GM18507 (cell line): ENCODE results near the gene PTPRK.

Experiments used
- DNase-seq: peaks from one replicate; pipeline ENCODE4 v3.0.0; 2011; ENCODE audit warnings: low read depth; ENCODE audit not compliant: insufficient read length; ENCODE audit errors: extremely low spot score
- FAIRE-seq: peaks from 2 replicates; lab custom pipeline; 2011; peaks lifted over from hg19 to GRCh38; lab: Jason Lieb, UNC

Gene PTPRK

DNA sequence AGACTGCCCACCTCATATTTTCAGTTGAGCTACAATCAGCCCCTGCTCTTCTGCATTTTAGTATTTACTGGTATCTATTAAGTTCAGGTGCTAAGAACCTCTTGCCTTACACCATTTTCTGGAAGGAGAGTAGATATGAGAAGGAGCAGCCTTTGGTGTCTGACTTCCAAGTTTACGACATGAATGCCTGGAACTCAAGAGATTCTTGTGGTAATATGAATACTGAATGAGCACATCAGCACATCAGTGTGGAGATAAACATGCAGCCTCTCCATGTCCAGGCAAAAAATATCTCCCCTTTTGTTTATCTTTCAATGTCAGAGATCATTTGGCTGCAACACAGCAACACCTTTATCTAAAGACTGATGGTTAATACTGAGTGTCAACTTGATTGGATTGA is 553.8 kb downstream of the PTPRK start:
- no peak for FAIRE-seq
- DNase-seq: no peak

DNA sequence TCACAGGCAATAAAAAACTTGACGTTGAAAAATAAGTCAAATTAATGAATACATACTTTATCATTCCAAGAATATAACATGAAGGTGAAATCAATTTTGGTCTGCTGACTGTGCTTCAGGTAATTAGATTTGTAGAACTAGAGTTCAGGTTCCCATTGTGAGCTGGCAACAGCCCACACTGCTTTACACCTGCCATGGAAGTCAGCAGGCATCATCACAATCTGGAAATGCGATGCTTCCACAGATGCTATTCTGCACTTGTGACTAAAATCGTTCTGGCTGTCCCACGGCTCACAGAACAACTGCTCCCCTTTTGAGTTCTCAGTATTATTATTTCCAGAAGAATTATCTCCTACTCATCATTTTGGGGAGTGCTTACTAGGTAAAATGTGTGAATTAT is 556.9 kb downstream of the PTPRK start:
- no peak for FAIRE-seq
- no peak for DNase-seq

DNA sequence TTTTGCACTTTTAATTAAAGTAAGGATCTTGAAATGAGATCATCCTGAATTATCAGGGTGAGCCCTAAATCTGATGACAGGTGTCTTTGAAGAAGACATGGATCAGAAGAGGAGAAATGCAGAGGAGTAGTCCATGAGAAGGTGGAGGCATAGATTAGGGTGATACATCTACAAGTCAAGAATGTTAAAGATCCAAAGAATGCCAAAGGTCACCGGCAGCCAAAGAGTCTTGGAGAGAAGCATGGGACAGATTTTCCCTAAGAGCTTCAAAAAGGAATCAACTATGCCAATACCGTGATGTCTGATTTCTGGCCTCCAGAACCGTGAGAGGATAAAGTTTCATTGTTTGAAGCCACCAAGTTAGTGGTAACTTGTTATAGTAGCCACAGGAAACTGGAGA is 560.5 kb downstream of the PTPRK start:
- no peak for DNase-seq
- no peak for FAIRE-seq

- FAIRE-seq: no peak
Measured at GRCh38 chr6:127956956-127957355, 563.4 kb downstream of the PTPRK start.

GRCh38 chr6:127956260-127956888 is 564.0 kb downstream of the PTPRK start:
- DNase-seq: no peak
- no peak for FAIRE-seq

More at GRCh38 chr6:127956956-127957355, 563.4 kb downstream of the PTPRK start:
- no peak for DNase-seq

DNA sequence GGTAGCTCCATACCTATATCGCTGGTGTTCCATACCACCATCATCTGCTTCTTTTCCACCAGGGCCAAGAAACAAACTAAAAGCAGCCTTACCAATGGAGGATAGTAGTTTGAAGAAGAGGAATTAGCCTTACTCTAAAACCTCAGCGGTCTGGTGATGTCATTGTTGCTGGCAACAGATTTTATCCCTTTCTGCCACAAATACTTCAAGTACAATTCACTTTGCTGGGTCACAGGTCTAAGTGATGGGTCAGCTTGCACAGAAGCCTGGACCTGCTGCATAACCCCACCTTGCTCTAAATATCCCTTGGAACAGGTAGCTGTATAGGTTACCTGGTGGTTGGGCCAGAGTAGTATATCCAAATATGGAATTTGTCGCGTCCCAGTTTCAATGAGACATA is 566.3 kb downstream of the PTPRK start:
- no peak for DNase-seq
- FAIRE-seq: no peak

GRCh38 chr6:127952831-127953230 is 567.6 kb downstream of the PTPRK start:
- DNase-seq (no peak), FAIRE-seq (no peak)

GRCh38 chr6:127952176-127952575 is 568.2 kb downstream of the PTPRK start:
- DNase-seq (no peak), FAIRE-seq (no peak)

GRCh38 chr6:127951172-127951917 is 569.1 kb downstream of the PTPRK start:
- DNase-seq (peak; percentile 39), FAIRE-seq (peak; percentile 94)

- FAIRE-seq: no peak
- DNase-seq: no peak
Measured at GRCh38 chr6:127950566-127951145, 569.7 kb downstream of the PTPRK start.

DNA sequence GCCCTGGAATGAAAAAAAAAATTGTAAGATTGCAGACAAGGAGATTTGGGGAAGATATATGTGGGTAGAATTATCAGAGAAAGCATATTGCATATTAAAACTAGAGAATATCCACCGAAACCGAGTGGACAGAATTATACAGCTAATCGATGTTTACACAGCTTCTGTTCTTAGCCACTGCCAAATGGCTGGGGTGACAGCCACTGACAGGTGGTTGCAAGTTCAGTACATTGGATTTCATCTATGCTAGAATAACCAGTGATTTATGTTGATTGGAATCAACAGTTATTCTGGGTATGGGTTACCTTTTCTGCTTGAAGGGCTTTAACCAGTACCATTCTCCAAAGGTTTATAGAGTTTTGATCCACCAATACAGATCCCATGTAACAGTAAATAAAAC is 571.1 kb downstream of the PTPRK start:
- DNase-seq (no peak), FAIRE-seq (no peak)

GRCh38 chr6:127946388-127946787 is 574.0 kb downstream of the PTPRK start:
- FAIRE-seq (no peak), DNase-seq (no peak)

GRCh38 chr6:127945434-127946097 is 574.8 kb downstream of the PTPRK start:
- DNase-seq: no peak
- no peak for FAIRE-seq

DNA sequence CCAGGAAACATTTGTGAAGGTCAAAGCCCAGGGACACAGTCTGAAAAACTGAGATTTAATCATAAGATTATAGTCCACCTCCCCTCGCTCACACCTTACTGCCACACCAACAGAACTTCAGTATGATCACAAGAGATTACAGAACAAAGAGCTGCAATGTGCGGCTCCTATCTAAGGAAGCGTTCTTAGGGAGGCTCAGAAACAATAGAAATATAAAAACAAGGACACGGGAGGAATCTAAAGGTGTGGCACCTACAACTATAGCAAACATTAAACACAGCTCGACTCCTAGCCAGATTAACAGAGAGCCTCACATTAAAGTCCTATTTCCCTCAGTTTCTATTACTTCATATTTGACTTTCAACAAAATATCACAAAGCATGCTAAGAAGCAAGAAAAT is 579.2 kb downstream of the PTPRK start:
- FAIRE-seq: no peak
- no peak for DNase-seq

- DNase-seq (no peak), FAIRE-seq (no peak)
Measured at GRCh38 chr6:127939442-127940066, 580.8 kb downstream of the PTPRK start.

DNA sequence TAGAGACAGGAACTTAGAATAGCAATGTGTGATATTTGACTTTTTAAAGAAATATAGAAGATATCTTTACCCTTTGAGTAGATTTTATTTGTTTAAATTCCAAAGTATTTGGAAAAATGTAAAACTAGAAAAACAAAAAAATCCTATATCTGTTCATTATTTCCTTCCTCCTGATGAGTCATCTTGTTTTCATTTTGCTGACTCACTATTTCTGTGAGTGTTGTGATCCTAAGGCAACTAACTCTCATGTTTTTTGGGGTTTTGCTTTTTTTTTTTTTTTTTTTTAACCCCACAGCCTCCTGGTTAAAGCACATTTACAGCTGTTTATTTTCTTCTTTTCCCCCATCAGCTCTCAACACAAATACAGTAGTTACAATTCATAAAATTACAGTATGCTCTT is 581.7 kb downstream of the PTPRK start:
- DNase-seq: no peak
- peak; percentile 47 for FAIRE-seq

GRCh38 chr6:127937747-127938146 is 582.7 kb downstream of the PTPRK start:
- FAIRE-seq: peak; percentile 38
- DNase-seq: no peak

GRCh38 chr6:127937102-127937501 is 583.3 kb downstream of the PTPRK start:
- FAIRE-seq: no peak
- DNase-seq: no peak

DNA sequence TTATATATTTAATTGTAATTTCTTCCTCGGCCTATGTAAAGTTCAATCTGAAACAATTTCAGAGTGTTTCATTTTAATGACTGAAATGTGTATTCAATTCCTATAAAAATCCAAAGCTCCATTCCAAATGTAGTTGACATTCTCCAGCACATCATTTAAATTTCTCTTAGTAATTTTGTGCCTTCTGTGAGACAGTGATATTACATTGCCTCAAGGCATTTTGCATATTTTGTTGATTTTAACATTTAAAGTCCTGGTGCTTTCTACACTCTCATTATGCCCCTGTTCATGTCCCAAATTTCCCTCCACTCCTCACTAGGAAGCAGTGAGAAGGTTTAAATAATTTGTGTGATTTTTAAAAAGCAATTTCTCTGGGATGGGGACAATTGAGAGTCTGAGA is 585.4 kb downstream of the PTPRK start:
- no peak for DNase-seq
- FAIRE-seq: no peak
